ENCODE measurements around the gene ZNF579.
A peak's percentile ranks its signal among the peaks of the same experiment; 100 is the strongest.
"Not testable (repeated sequence)": the region's sequence is repeated elsewhere in the genome, so short reads cannot be mapped to it uniquely, and the experiment has no call there.

ZNF579 gene

DNA sequence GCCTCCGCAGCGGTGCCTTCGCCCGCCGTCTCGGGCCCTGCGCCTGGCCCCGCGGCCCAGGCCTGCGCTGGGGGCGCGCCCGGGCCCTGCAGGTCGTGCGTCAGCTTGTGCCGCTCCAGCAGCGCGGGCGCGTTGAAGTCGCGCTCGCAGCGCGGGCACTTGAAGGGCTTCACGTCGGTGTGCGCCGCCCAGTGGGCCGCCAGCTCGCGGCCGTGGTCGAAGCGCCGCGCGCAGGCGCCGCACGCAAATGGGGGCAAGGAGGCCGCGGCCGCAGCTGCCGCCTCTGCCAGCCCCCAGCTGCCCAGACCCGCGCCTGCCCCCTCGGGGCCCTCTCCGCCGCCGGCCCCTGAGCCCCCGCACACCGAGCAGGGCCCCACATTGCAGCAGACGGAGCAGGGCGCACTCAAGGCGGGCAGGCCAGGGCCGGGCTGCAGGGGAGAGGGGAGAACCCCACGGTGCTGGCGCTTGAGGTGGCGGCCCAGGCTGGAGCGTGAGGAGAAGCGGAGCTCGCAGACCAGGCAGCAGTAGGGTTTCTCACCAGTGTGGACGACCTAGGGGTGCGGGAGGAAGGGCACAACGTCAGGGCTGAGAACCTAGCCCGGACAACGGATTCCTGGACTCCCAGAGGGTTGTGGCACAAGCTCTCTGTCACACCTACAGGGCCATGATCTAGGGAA is 12.6 kb upstream of the ZNF579 start:
- no peak for DNase-seq

DNA sequence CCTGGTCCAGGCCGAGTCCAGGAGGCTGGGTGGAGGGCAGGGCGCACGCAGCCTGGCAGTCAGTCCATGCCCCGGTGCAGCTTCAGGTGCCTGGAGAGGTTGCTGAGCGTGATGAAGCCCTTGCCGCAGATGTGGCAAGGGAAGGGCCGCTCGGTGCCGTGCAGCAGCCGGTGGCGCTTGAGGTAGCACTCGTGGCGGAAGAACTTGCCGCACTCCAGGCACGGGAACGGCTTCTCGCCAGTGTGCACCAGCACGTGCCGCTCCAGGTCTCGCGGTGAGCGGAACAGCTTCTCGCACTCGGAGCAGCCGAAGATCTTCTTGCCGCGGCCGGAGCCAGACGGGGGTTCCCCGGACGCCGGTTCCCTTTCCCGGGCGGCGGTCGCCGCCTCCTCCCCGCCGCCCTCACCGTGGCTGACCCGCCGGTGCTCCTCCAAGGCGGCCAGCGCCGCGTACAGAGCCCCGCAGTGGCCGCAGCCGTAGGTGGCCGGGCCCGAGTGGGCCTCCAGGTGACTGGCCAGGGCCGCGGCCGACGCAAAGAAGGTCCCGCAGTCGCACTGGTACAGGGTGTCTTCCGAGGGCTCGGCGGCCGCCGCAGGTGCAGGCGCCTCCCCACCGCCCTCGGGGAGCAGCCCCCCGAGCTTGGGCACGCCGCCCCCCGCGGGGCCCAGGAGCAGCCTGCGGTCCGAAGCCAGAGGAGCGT is 11.9 kb upstream of the ZNF579 start:
- no peak for DNase-seq

- DNase-seq, result no peak
These were observed 10.9 kb upstream of the ZNF579 start for GRCh38 chr19:55591555-55591954.

GRCh38 chr19:55590617-55591016 is 10.0 kb upstream of the ZNF579 start:
- DNase-seq, result no peak

DNA sequence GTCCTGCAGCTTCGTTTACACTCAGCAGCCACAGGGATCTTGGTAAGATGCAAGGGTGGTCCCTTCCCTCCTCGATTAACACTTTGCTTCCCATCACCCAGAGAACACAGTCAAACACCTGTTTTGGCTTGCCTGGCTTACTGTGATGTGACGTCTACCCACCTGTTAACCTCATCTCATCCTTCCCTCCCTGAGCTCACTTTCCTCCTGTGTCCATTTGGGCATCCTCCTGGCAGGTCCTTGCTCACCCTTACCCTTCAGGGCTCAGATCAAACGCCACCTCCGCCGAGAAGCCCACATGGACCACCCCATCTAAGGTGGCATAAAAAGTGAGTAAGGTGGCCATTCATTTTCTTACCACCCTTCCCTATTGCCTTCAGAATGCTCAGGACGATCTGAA is 9.5 kb upstream of the ZNF579 start:
- DNase-seq, result no peak

DNA sequence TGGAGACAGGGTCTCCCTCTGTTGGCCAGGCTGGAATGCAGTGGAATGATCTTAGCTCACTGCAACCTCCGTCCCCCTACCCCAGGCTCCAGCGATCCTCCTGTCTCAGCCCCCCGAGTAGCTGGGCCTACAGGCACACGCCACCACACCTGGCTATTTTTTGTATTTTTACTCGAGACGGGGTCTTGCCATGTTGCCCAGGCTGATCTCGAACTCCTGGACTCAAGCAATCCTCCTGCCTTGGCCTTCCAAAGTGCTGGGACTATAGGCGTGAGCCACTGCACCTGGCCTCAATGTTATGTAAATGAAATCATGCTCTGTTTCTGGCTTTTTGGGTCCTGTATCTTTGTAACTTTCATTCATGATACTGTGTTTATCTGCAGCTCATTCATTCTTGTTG is 8.1 kb upstream of the ZNF579 start:
- DNase-seq, result no peak

GRCh38 chr19:55586976-55587668 is 6.5 kb upstream of the ZNF579 start:
- DNase-seq, result peak; percentile 94

DNA sequence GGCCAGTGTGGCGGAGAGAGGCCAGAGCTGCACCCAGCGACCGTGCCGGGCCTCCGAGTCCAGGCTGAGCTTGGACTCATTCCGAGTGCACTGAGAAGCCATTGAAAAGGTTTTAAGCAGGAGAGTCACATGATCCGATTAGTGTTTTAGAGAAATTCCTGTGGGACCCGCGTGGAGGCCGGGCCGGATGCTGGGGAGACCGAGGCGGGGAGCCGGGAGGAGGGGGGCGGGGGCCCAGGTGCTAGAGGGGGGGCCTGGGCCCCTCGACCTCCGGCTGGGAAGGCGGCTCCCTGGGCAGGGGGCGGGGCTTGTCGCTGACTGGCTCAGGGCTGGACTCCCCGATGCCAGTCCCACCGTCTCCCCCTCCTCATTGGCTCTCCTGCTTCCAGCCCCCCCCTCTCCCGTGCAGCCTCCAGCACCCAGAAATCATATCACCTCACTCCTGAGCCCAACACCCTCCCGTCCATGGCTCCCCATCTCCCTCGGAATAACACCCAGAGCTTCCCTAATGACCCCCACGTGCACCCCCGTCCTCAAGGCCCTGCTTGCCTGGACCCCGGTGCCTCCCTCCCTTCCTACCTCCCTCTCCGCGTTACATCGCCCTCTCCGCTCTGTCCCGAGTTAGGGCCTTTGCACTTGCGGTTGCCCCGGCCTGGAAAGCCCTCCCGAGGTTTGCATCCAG is 5.2 kb upstream of the ZNF579 start:
- no peak for DNase-seq

- no peak for DNase-seq
These were observed 4.2 kb upstream of the ZNF579 start for GRCh38 chr19:55584871-55585270.

DNA sequence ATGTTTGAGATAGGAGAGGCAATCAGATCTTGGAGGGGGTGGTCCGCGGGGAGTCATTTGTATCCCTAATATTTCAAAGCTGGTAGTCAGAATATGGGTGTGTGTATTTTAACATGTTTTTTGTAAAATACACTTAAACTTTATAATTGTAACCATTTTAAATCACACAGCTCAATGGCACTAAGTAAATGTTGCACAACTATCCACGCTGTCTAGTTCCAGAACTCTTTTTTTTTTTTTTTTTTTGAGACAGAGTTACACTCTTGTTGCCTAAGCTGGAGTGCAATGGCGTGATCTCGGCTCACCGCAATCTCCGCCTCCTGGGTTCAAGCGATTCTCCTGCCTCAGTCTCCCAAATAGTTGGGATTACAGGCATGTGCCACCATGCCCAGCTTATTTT is 3.2 kb upstream of the ZNF579 start:
- DNase-seq, result not testable (repeated sequence)

- DNase-seq, result not testable (repeated sequence)
These were observed 1.6 kb upstream of the ZNF579 start for GRCh38 chr19:55582284-55582683.

- DNase-seq, result no peak
These were observed 1.2 kb upstream of the ZNF579 start for GRCh38 chr19:55581823-55582223.

- DNase-seq, result no peak
These were observed 636 bp upstream of the ZNF579 start for GRCh38 chr19:55581145-55581822.

DNA sequence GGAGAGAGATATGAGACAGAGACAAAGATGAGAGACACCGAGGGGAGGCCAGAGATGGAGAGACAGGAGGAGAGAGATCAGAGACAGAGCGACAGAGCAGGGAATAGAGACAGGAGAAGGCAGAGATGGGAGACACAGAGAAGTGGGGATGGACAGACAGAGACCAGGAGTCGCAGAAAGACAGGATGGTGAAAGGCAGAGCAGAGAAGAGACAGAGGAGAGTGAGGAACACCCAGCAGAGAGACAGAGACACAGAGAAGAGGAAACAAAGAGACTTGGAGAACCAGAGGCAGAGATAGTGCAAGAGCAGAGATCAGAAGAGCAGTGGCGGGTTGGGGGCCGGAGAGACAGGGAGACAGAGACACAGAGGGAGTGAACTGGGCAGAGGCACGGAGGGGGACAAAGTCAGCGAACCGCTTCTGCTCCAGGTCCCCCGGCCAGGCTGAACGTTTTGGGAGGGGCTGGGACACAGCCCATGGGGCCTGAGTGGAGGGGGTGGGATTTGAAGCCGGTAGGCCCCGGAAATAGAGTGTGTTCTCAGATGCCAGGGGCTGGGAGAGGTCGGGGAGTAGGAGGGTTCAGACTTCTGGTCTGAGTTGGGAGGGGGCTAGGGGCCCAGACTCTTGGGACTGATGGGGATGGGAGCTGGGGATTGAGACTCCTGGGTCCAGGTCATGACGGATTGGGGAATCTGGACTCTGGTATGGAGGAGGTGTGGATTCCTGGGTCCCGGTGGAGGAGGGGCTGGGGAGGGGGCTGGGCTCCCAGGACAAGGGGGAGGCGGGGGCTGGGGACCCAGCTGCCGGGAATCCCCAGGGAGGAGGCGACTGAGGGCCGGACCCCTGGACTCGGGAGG is 654 bp downstream of the ZNF579 start:
- no peak for DNase-seq

GRCh38 chr19:55578761-55579747 is 1.6 kb downstream of the ZNF579 start:
- no peak for DNase-seq

GRCh38 chr19:55578031-55578760 is 2.5 kb downstream of the ZNF579 start:
- DNase-seq, result no peak

- DNase-seq, result no peak
These were observed 3.9 kb downstream of the ZNF579 start for GRCh38 chr19:55576746-55577145.

DNA sequence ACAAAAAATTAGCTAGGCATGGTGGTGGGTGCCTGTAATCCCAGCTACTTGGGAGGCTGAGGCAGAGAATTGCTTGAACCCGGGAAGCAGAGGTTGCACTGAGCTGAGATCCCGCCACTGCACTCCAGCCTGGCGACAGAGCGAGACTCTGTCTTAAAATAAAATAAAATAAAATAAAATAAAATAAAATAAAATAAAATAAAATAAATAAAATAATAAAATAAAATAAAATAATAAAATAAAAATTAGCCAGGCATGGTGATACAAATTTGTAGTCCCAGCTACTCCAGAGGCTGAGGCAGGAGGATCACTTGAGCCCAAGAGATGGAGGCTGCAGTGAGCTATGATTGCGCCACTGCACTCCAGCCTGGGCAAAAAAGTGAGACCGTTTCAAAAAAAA is 6.7 kb downstream of the ZNF579 start:
- not testable (repeated sequence) for DNase-seq

GRCh38 chr19:55569477-55569876 is 11.2 kb downstream of the ZNF579 start:
- not testable (repeated sequence) for DNase-seq
